IMR-90 (cell line): Measurements from ENCODE around the gene SLC25A26. TPM values are rescaled to one million over a fixed set of nuclear protein-coding genes. Genes with fewer than 3 reads are reported as not detected.

Experiments
- ATAC-seq: fragments of 200-7000 bp; cut with Tn5 transposase; 2 replicates; pipeline ENCODE4 v1.9.1; 2020; ENCODE audit warnings: low read depth, mild to moderate bottlenecking, moderate library complexity
- BruUV-seq: library from RNA; stranded (reverse); fragments of 400-500 nt; replicated peaks from 2 replicates; lab custom pipeline; 2021; lab: Mats Ljungman, UMichigan
- CTCF ChIA-PET: fragments of 300-600 bp; formaldehyde crosslinking; extraction: SDS; loops from one replicate; lab custom pipeline; 2021; ENCODE audit warnings: antibody characterized with exemption; lab: Yijun Ruan, JAX
- POLR2A ChIA-PET: fragments of 300-600 bp; sonication (Branson Sonifier 250); formaldehyde crosslinking; loops from one replicate; lab custom pipeline; 2022; ENCODE audit warnings: antibody characterized with exemption; ENCODE audit not compliant: unreplicated experiment; lab: Charles Lee
- DNase-seq: peaks from one replicate; pipeline ENCODE4 v3.0.0; 2013
- H2AFZ ChIP-seq: replicated peaks from 2 replicates; pipeline ENCODE3; 2013; ENCODE audit warnings: low read length, mild to moderate bottlenecking; ENCODE audit not compliant: poor library complexity
- H2AK5ac ChIP-seq: 2 replicates; pipeline ENCODE4 v1.6.1; 2013; ENCODE audit warnings: low read depth, low read length, inconsistent platforms
- H2AK9ac ChIP-seq: replicated peaks from 2 replicates; pipeline ENCODE3; 2013; ENCODE audit warnings: mild to moderate bottlenecking, low read depth, low read length, moderate library complexity; ENCODE audit not compliant: poor library complexity
- H2BK120ac ChIP-seq: 2 replicates; pipeline ENCODE4 v1.6.1; 2013; ENCODE audit warnings: low read depth, low read length, inconsistent platforms
- H2BK15ac ChIP-seq: 3 replicates; pipeline ENCODE4 v1.6.1; 2013; ENCODE audit warnings: low read depth, low read length, inconsistent platforms
- H2BK20ac ChIP-seq: 2 replicates; pipeline ENCODE4 v1.6.1; 2013; ENCODE audit warnings: low read depth, mild to moderate bottlenecking, inconsistent platforms, low read length, moderate library complexity
- H2BK5ac ChIP-seq: 2 replicates; pipeline ENCODE4 v1.6.1; 2013; ENCODE audit warnings: mild to moderate bottlenecking, low read depth, low read length, inconsistent platforms; ENCODE audit not compliant: poor library complexity, severe bottlenecking
- H3K14ac ChIP-seq: replicated peaks from 2 replicates; pipeline ENCODE4 v1.6.1; 2013; ENCODE audit warnings: low read depth, low read length, inconsistent platforms
- H3K18ac ChIP-seq: 2 replicates; pipeline ENCODE4 v1.6.1; 2013; ENCODE audit warnings: low read depth, low read length, control low read depth
- H3K23ac ChIP-seq: 2 replicates; pipeline ENCODE4 v1.6.1; 2013; ENCODE audit warnings: low read depth, low read length, inconsistent platforms
- H3K27ac ChIP-seq: 2 replicates; pipeline ENCODE4 v1.5.1; 2013; ENCODE audit warnings: mild to moderate bottlenecking, control low read depth, low read length; ENCODE audit not compliant: insufficient read depth
- H3K27me3 ChIP-seq: 2 replicates; pipeline ENCODE4 v1.6.1; 2013; ENCODE audit warnings: low read length; ENCODE audit not compliant: control insufficient read depth, insufficient read depth
- H3K36me3 ChIP-seq: 2 replicates; pipeline ENCODE4 v1.6.1; 2013; ENCODE audit warnings: low read length, mixed read lengths; ENCODE audit not compliant: control insufficient read depth, insufficient read depth
- H3K4ac ChIP-seq: 2 replicates; pipeline ENCODE4 v1.6.1; 2013; ENCODE audit warnings: low read depth, low read length, inconsistent platforms
- H3K4me1 ChIP-seq: 2 replicates; pipeline ENCODE4 v1.6.1; 2013; ENCODE audit warnings: low read length, mixed read lengths; ENCODE audit not compliant: control insufficient read depth, insufficient read depth
- H3K4me2 ChIP-seq: 2 replicates; pipeline ENCODE4 v1.6.1; 2013; ENCODE audit warnings: low read depth, mild to moderate bottlenecking, control low read depth, low read length, moderate library complexity
- H3K4me3 ChIP-seq: 2 replicates; pipeline ENCODE4 v1.5.1; 2013; ENCODE audit warnings: low read depth, mild to moderate bottlenecking, control low read depth, low read length, moderate library complexity; ENCODE audit not compliant: insufficient read depth
- H3K56ac ChIP-seq: 2 replicates; pipeline ENCODE4 v1.6.1; 2013; ENCODE audit warnings: low read length, inconsistent platforms; ENCODE audit not compliant: insufficient read depth; ENCODE audit errors: extremely low read depth
- H3K79me1 ChIP-seq, 2 experiments: 2 replicates each; pipeline ENCODE4 v1.6.1; 2013; ENCODE audit warnings: low read length in 2 of 2, inconsistent platforms in 1 of 2, low read depth in 1 of 2
- H3K9ac ChIP-seq: 2 replicates; pipeline ENCODE4 v1.6.1; 2013; ENCODE audit warnings: low read depth, low read length, control low read depth
- H3K9me1 ChIP-seq: 2 replicates; pipeline ENCODE4 v1.6.1; 2013; ENCODE audit warnings: low read length, inconsistent platforms; ENCODE audit not compliant: insufficient read depth
- H3K9me3 ChIP-seq: 2 replicates; pipeline ENCODE4 v1.6.1; 2013; ENCODE audit warnings: low read length; ENCODE audit not compliant: control insufficient read depth, insufficient read depth
- H4K20me1 ChIP-seq: 2 replicates; pipeline ENCODE4 v1.6.1; 2013; ENCODE audit warnings: low read length, inconsistent platforms; ENCODE audit not compliant: insufficient read depth
- H4K5ac ChIP-seq: 2 replicates; pipeline ENCODE4 v1.6.1; 2013; ENCODE audit warnings: mild to moderate bottlenecking, low read depth, low read length, control low read depth
- H4K8ac ChIP-seq, 2 experiments: 2 replicates each; pipeline ENCODE4 v1.6.1; 2013; ENCODE audit warnings: low read depth in 2 of 2, low read length in 2 of 2, control low read depth in 1 of 2, inconsistent platforms in 1 of 2
- H4K91ac ChIP-seq: 2 replicates; pipeline ENCODE4 v1.6.1; 2013; ENCODE audit warnings: low read depth, low read length, inconsistent platforms; ENCODE audit not compliant: insufficient read depth
- BHLHE40 ChIP-seq: fragments of 150-350 bp; IDR thresholded peaks from 2 replicates; pipeline ENCODE4 v1.6.1; 2016; ENCODE audit warnings: mild to moderate bottlenecking, low read depth, low read length
- CHD1 ChIP-seq: IDR thresholded peaks from 2 replicates; pipeline ENCODE4 v1.6.1; 2012; ENCODE audit warnings: low read depth, low read length, improper control_type of control experiment
- FOS ChIP-seq: fragments of 150-350 bp; IDR thresholded peaks from 2 replicates; pipeline ENCODE4 v1.6.1; 2016; ENCODE audit warnings: low read depth, low read length
- POLR2A ChIP-seq: IDR thresholded peaks from 2 replicates; pipeline ENCODE4 v1.6.1; 2012; ENCODE audit warnings: mild to moderate bottlenecking, low read depth, low read length
- RAD21 ChIP-seq: IDR thresholded peaks from 2 replicates; pipeline ENCODE4 v1.6.1; 2012; ENCODE audit warnings: low read length, improper control_type of control experiment
- RCOR1 ChIP-seq: IDR thresholded peaks from 2 replicates; pipeline ENCODE4 v1.6.1; 2012; ENCODE audit warnings: mild to moderate bottlenecking, low read length, improper control_type of control experiment; ENCODE audit not compliant: insufficient replicate concordance
- WGBS, 2 experiments: methylation state at CpG; one replicate each; pipeline versions ENCODE4 v1.1.5 to v1.1.7; 2013; ENCODE audit warnings: missing lambda C conversion rate in 2 of 2; ENCODE audit not compliant: insufficient read length in 1 of 2; ENCODE audit errors: extremely low coverage in 2 of 2; 5-methylcytosine and 5-hydroxymethylcytosine counted together
- dilution Hi-C: fragments of 300-500 bp; cut with HindIII; formaldehyde crosslinking; loops from one replicate; pipeline ENCODE4 v1.14.3; 2018; ENCODE audit warnings: low sequenced_read_pairs; ENCODE audit not compliant: unreplicated experiment
- in situ Hi-C: fragments of 300-500 bp; cut with MboI; formaldehyde crosslinking; loops from 3 replicates; pipeline ENCODE4 v1.14.3; 2019; ENCODE audit warnings: low sequenced_read_pairs, inconsistent platforms, mixed read lengths
- intact Hi-C: fragments of 100-400 bp; cut with micrococcal nuclease; formaldehyde crosslinking; loops from 2 replicates; pipeline ENCODE4 v1.10.0; 2022
- polyA plus RNA-seq, 3 experiments: library from polyadenylated mRNA; depleted of rRNA; stranded (reverse); fragments of >200 nt; gene quantifications; 2 replicates each; pipeline ENCODE4 v1.2.3, GENCODE V29; 2012; ENCODE audit warnings: low replicate concordance in 1 of 3
- total RNA-seq: library from RNA; depleted of rRNA; stranded (reverse); fragments of >200 nt; gene quantifications from 2 replicates; pipeline ENCODE4 v1.2.3, GENCODE V29; 2012

SLC25A26 gene
- total and polyA plus RNA-seq, 2 of the 4 experiments (the other 2 are of a cell fraction): 10.9 to 12.7 TPM

DNA sequence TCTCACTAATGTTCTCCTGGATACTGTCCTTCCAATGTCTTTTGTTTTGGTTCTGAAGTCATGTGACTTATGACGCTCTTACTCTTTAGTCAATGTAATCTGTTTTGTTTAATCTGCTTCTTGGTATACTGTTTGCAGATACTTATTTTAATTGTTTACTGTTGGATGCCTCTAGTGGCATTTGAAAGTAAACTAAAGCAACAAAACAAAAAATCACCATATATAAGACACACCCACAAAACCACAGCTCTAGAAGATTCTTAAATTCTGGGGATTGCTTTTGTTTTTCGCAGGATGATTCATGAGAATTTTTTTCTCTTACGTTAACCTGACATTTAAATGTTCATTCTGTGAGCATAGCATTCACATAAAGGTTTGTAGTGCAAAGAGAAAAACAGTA, 16.8 kb downstream of the SLC25A26 start:
- no peak for TF ChIP-seq CHD1
- no peak for TF ChIP-seq RCOR1
- TF ChIP-seq POLR2A: no peak
- TF ChIP-seq RAD21: no peak
- TF ChIP-seq BHLHE40: no peak
- TF ChIP-seq FOS: no peak
- H3K27me3 ChIP-seq: no peaks in the 10 kb centered on the region
- no peak overlapping the region for H3K23ac ChIP-seq
- intact Hi-C loops (no loop called here), in situ Hi-C loops (no loop called here), dilution Hi-C loops (no loop called here)
- H4K5ac ChIP-seq: no peak overlapping the region
- WGBS, 2 experiments: no CpG with 5 or more reads among the region's 3 CpGs
- ChIA-PET CTCF (interaction anchor here (0.6 kb wide), 1 partner anchor 172 kb away, joined by 3 read pairs; no protein-coding TSS in a partner anchor), POLR2A (no interaction called here)
- H3K56ac ChIP-seq: no peak overlapping the region
- no peak overlapping the region for H4K91ac ChIP-seq
- BruUV-seq: no TSS peak
- ATAC-seq (no peak), DNase-seq (no peak)
- no peak overlapping the region for H3K4me3 ChIP-seq
- H2AFZ ChIP-seq: no peak overlapping the region
- no peak overlapping the region for H3K9ac ChIP-seq
- no peak overlapping the region for H4K8ac ChIP-seq
- H3K14ac ChIP-seq: no peak overlapping the region
- no peak overlapping the region for H2BK15ac ChIP-seq
- no peaks in the 10 kb centered on the region for H3K9me1 ChIP-seq
- H3K36me3 ChIP-seq: peaks cover 3% of the 10 kb centered on the region; the same call in 1 of the 2 replicates
- peaks cover 0 to 4% of the 10 kb centered on the region in 2 experiments; a peak in 2 of 4 replicates for H3K79me1 ChIP-seq
- H3K4me2 ChIP-seq: no peak overlapping the region
- no peak overlapping the region for H3K4ac ChIP-seq
- H2BK5ac ChIP-seq: no peak overlapping the region
- no peak overlapping the region for H2AK9ac ChIP-seq
- no peak overlapping the region for H2BK20ac ChIP-seq
- H3K4me1 ChIP-seq: no peaks in the 10 kb centered on the region
- no peaks in the 10 kb centered on the region; the same call in 1 of the 2 replicates for H3K9me3 ChIP-seq
- no peak overlapping the region for H2BK120ac ChIP-seq
- no peak overlapping the region for H3K27ac ChIP-seq
- H2AK5ac ChIP-seq: no peak overlapping the region
- H3K18ac ChIP-seq: no peak overlapping the region
- no peaks in the 10 kb centered on the region for H4K20me1 ChIP-seq
